ENCODE results near the gene ARL3. TPM values are rescaled to one million over a fixed set of nuclear protein-coding genes. Genes with fewer than 3 reads are reported as not detected.
"Not testable (repeated sequence)": the region's sequence is repeated elsewhere in the genome, so short reads cannot be mapped to it uniquely, and the experiment has no call there.

Gene ARL3
- total RNA-seq, 2 donors from 2014 or later = 1.8 to 4.0 TPM

- no peak for ATAC-seq
- H3K9me3 ChIP-seq = no peaks in the 10 kb centered on the region
- no peak overlapping the region for H3K4me3 ChIP-seq
- no peaks in the 10 kb centered on the region for H3K36me3 ChIP-seq (replicated peaks in 1 of 2; ENCODE audit: insufficient read depth in 1 of 2, low read depth in 2 of 2)
- H3K27me3 ChIP-seq = no peaks in the 10 kb centered on the region
- intact Hi-C loops (cut with DNase I) = no loop called here
- peaks cover 6% of the 10 kb centered on the region for H3K4me1 ChIP-seq
- no peak overlapping the region for H3K27ac ChIP-seq
- WGBS, 2 donors = 92% methylated on average over 3 of the region's 3 CpGs
- no peak for DNase-seq
- TF ChIP-seq POLR2A (IDR thresholded peaks at IDR 0.05) = no peak
- no peak for TF ChIP-seq CTCF (IDR thresholded peaks at IDR 0.05)
Measured at GRCh38 chr10:102759497-102760210, 45.5 kb upstream of the ARL3 start.

GRCh38 chr10:102758933-102759262 lies 44.7 kb upstream of the ARL3 start:
- H3K9me3 ChIP-seq; H3K4me1 ChIP-seq; DNase-seq; H3K4me3 ChIP-seq; ATAC-seq; intact Hi-C loops (cut with DNase I); H3K36me3 ChIP-seq (replicated peaks in 1 of 2; ENCODE audit: insufficient read depth in 1 of 2, low read depth in 2 of 2); H3K27me3 ChIP-seq: not testable (repeated sequence)
- H3K27ac ChIP-seq = peak overlapping the region in 1 of 4 donors; percentile 0
- WGBS, 2 donors = 80 to 85% methylated on average over 6 to 7 of the region's 12 CpGs

GRCh38 chr10:102758240-102758932 lies 44.2 kb upstream of the ARL3 start:
- 87 to 91% methylated on average over 9 of the region's 9 CpGs for WGBS, 2 donors
- DNase-seq = no peak
- intact Hi-C loops (cut with DNase I) = no loop called here
- Histone ChIP-seq H3K4me3 (no peak overlapping the region), H3K4me1 (peaks cover under 1% of the 10 kb centered on the region), H3K36me3 (replicated peaks in 1 of 2; ENCODE audit: insufficient read depth in 1 of 2, low read depth in 2 of 2) (no peaks in the 10 kb centered on the region), H3K27ac (peak overlapping the region in 1 of 4 donors; percentile 0), H3K9me3 (no peaks in the 10 kb centered on the region), H3K27me3 (no peaks in the 10 kb centered on the region)
- ATAC-seq = no peak
- no peak for TF ChIP-seq POLR2A (IDR thresholded peaks at IDR 0.05)
- TF ChIP-seq CTCF (IDR thresholded peaks at IDR 0.05) = no peak

- intact Hi-C loops (cut with DNase I) = no loop called here
- H3K9me3 ChIP-seq = no peaks in the 10 kb centered on the region
- no peak for TF ChIP-seq POLR2A (IDR thresholded peaks at IDR 0.05)
- no peak for TF ChIP-seq CTCF (IDR thresholded peaks at IDR 0.05)
- H3K4me3 ChIP-seq = no peak overlapping the region
- H3K36me3 ChIP-seq (replicated peaks in 1 of 2; ENCODE audit: insufficient read depth in 1 of 2, low read depth in 2 of 2) = no peaks in the 10 kb centered on the region
- no peaks in the 10 kb centered on the region for H3K27me3 ChIP-seq
- H3K4me1 ChIP-seq = peaks cover 9% of the 10 kb centered on the region
- no peak overlapping the region for H3K27ac ChIP-seq
- ATAC-seq = no peak
- DNase-seq = no peak
- WGBS, 2 donors = 89 to 91% methylated on average over 6 of the region's 6 CpGs
Measured at GRCh38 chr10:102757323-102757722, 43.1 kb upstream of the ARL3 start.

- no peak for DNase-seq
- intact Hi-C loops (cut with DNase I) = no loop called here
- no peak overlapping the region for H3K4me3 ChIP-seq
- no peaks in the 10 kb centered on the region for H3K27me3 ChIP-seq
- 44 to 73% methylated on average over 1 of the region's 1 CpG for WGBS, 2 donors
- no peak for ATAC-seq
- H3K4me1 ChIP-seq = peaks cover 9% of the 10 kb centered on the region
- no peaks in the 10 kb centered on the region for H3K9me3 ChIP-seq
- H3K27ac ChIP-seq = peak overlapping the region in 2 of 4 donors; percentile 46 to 53
- no peaks in the 10 kb centered on the region for H3K36me3 ChIP-seq (replicated peaks in 1 of 2; ENCODE audit: insufficient read depth in 1 of 2, low read depth in 2 of 2)
- TF ChIP-seq CTCF (IDR thresholded peaks at IDR 0.05) (no peak), POLR2A (IDR thresholded peaks at IDR 0.05) (no peak)
Measured at GRCh38 chr10:102753718-102754117, 39.5 kb upstream of the ARL3 start.

Measured in body of pancreas (tissue), 4 donors.